Measurements from ENCODE around the gene PGS1. TPM values are rescaled to one million over a fixed set of nuclear protein-coding genes. Genes with fewer than 3 reads are reported as not detected.

PGS1 gene
- total RNA-seq, 4 donors from 2014 or later = 30.4 to 40.3 (median 39.9) TPM

DNA sequence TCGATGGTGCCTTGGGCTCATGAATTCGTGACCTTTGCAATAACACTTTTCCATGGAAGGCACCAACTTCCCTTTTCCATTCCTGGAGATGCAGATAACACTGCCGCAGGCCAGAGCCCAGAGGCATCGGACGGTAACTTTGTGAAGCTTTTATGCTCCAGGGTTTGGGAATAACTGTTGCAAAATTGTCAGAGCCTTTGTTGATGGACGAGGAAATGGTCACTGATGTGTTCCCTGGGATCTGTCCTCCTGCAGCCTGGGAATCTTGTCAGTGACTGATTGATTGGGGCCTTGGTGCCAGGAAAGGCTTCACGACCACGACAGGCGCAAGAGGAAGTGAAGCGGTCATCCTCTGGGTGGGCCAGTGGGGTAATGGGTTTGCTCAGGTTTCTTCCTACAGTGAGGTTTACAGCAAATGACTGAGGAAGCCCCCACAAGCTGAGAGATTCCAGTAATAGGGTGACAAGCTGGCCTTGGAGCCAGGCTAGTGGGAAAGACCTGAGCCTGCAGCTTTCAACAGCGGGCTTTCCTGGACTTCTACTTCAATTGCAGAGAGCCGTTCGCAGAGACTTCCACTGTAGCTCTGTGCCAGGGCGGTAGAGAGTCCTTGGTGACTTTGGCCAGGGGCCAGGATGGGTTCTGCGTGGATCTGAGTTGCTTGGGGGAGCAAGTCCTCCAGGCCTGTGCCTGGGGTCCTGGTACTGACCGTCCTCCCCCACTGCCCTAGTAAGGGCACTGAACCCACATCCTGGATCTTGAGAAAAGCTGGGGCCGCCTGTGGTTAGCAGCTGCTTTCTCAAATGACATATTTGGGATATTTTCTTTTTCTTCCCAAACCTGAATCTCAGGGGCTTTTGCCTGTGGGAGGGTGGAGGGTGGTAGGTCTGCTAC lies 37.6 kb downstream of the PGS1 start:
- intact Hi-C loops (cut with DNase I; ENCODE audit: low total_unique reads) = no loop called here
- DNase-seq (ENCODE audit: low spot score in 2 of 2) = no peak
- TF ChIP-seq, protein P1, sequence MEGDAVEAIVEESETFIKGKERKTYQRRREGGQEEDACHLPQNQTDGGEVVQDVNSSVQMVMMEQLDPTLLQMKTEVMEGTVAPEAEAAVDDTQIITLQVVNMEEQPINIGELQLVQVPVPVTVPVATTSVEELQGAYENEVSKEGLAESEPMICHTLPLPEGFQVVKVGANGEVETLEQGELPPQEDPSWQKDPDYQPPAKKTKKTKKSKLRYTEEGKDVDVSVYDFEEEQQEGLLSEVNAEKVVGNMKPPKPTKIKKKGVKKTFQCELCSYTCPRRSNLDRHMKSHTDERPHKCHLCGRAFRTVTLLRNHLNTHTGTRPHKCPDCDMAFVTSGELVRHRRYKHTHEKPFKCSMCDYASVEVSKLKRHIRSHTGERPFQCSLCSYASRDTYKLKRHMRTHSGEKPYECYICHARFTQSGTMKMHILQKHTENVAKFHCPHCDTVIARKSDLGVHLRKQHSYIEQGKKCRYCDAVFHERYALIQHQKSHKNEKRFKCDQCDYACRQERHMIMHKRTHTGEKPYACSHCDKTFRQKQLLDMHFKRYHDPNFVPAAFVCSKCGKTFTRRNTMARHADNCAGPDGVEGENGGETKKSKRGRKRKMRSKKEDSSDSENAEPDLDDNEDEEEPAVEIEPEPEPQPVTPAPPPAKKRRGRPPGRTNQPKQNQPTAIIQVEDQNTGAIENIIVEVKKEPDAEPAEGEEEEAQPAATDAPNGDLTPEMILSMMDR (IDR thresholded peaks at IDR 0.05) = no peak
- TF ChIP-seq POLR2A (IDR thresholded peaks at IDR 0.05) = no peak
- 68 to 77% methylated on average over 17 of the region's 17 CpGs for WGBS, 2 donors
- H3K4me3 ChIP-seq (ENCODE audit: low read depth, poor library complexity, severe bottlenecking) = no peak overlapping the region

DNA sequence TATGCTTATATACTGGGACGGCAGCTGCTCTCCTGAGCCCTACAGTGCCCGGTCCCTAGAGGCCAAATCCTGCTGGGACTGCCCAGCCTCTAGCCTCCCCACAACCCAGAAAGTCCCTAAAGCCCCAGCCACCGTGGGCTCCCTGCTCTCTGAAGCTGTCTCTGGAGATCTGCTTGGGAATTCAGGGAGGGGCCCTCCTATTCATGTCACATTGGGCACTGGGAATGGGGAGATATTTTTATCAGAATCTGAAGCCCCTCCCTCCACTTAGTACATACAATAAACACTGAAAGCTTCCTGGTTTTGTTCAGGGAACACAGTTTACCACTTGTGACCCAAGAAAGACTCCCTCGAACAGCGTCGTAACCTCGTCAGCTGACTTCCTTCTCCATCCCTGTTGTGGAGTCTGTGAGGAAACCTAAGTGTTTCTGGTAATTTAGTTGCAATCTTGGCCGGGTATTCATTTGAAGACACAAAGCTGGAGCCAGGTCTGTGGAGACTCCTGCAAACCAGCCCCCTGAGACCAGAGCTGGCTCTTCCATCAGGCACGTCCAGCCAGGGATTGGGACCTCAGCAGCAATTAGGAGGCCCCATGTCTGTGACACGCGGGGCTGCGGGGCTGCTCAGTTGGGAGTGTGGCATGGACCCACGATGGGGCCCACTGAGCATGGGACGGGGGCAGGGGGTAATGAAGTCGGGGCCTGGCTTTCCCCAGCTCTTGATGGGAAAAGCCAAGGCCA lies 38.5 kb downstream of the PGS1 start:
- DNase-seq (ENCODE audit: low spot score in 2 of 2) = peak in 1 of 2 donors; percentile 50
- 67 to 71% methylated on average over 14 to 15 of the region's 15 CpGs for WGBS, 2 donors
- TF ChIP-seq, protein P1 (IDR thresholded peaks at IDR 0.05) = no peak
- no peak for TF ChIP-seq POLR2A (IDR thresholded peaks at IDR 0.05)
- intact Hi-C loops (cut with DNase I; ENCODE audit: low total_unique reads) = no loop called here
- H3K4me3 ChIP-seq (ENCODE audit: low read depth, poor library complexity, severe bottlenecking) = no peak overlapping the region

DNA sequence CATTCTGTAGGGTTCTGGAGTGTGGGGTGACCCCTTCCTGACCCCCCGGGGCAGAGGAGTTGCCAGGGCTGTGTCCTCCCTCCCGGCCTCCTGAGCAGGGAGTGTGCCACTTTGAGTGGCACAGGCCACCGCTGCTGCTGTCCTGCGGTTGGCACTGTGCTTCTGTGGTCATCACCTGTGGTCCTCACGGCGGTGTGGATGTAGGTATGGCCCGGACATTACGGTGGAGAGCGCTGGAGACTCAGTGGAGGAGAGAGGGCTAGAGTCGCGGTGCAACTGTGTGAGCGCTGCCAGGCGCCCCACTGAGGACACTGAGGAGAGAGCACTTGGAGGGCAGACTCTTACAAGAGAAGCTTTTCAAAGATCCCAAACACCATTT lies 39.1 kb downstream of the PGS1 start:
- DNase-seq (ENCODE audit: low spot score in 2 of 2) = no peak
- 94 to 96% methylated on average over 13 of the region's 13 CpGs for WGBS, 2 donors
- H3K4me3 ChIP-seq (ENCODE audit: low read depth, poor library complexity, severe bottlenecking) = no peak overlapping the region
- intact Hi-C loops (cut with DNase I; ENCODE audit: low total_unique reads) = no loop called here
- no peak for TF ChIP-seq POLR2A (IDR thresholded peaks at IDR 0.05)
- TF ChIP-seq, protein P1 (IDR thresholded peaks at IDR 0.05) = no peak

DNA sequence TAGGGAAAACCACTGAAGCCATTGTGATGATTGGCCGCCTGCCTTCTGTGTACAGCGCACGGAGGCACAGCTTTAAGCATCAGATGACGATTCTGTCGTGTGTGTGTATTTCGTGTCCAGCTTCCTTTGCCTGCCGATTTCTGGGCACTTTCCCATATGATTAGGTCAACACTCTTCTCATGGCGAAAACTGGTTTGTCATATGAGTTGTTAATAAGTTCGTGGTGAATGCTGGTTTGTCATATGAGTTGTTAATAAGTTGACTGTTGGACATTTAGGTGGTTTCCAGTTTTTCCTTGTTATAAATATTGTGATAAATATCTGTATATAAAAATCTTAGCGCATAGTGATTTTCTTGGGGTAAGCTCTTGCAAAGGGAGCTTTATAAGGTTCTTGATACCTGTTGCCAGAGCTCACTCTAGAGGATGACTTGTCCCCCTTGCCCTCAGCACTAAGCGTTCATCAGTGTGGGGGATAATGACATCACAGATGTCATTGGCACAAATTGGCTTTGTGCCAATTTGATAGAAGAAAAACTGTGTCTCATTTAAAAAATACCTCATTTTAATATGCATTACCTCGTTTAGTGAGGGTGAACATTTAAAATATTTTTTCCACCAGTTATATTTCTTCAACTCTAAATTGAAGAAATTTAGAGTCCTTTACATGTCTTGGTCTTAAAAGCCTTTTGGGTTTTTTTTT lies 40.0 kb downstream of the PGS1 start:
- no peak overlapping the region for H3K4me3 ChIP-seq (ENCODE audit: low read depth, poor library complexity, severe bottlenecking)
- intact Hi-C loops (cut with DNase I; ENCODE audit: low total_unique reads) = no loop called here
- TF ChIP-seq, protein P1 (IDR thresholded peaks at IDR 0.05) = no peak
- TF ChIP-seq POLR2A (IDR thresholded peaks at IDR 0.05) = no peak
- WGBS, 2 donors = 68 to 72% methylated on average over 12 of the region's 12 CpGs
- no peak for DNase-seq (ENCODE audit: low spot score in 2 of 2)

DNA sequence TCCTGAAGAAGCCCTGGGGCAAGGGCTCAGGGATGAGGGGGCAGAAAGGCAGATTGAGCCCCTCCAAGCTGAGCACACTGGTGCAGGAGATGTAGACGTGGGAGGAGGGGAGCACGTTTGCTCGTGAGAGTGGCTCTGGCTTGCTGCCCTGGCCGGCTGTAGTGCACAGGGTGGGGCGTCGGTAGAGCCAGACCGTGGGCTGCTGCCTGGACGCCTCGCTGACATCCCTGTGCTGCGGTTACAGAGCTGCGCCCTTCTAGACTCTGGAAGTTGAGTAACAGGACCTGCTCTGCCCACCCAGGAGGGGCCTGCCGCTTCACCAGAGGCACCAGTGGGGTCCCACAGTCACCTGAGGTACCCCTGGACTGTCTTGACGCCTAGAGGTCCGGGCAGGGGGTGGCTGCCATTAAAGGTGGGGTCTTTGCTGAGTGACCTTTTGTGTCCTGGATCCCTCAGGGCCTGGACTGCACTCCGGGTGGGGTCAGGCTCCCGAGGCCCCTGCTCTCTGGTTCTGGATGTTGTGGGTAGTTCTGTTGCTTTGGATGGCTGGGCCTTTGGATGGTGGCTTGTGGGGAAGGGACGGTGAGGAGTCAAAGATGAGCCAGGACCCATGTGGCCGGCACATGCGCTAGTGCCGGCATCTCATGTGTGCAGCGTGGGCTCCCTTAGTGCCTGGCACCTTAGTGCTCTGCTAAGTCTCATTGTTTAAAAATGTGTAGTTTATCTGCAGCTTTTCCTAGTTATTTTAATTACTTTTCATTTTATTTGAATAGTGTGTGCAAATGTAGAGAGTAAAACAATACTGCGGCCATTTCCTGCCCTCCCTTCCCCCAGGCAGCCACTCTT lies 41.7 kb downstream of the PGS1 start:
- no peak for TF ChIP-seq POLR2A (IDR thresholded peaks at IDR 0.05)
- TF ChIP-seq, protein P1 (IDR thresholded peaks at IDR 0.05) = no peak
- no peak overlapping the region for H3K4me3 ChIP-seq (ENCODE audit: low read depth, poor library complexity, severe bottlenecking)
- intact Hi-C loops (cut with DNase I; ENCODE audit: low total_unique reads) = loop anchor here (2.0 to 5.0 kb wide), 2 partner anchors 59 to 128 kb away; partner anchors contain the start of gene SOCS3
- no peak for DNase-seq (ENCODE audit: low spot score in 2 of 2)
- 52 to 78% methylated on average over 20 to 22 of the region's 22 CpGs for WGBS, 2 donors
